HepG2 (cell line): ENCODE results near the gene ZER1. TPM values are rescaled to one million over a fixed set of nuclear protein-coding genes. Genes with fewer than 3 reads are reported as not detected.
A peak's percentile ranks its signal among the peaks of the same experiment; 100 is the strongest.

Experiments used
- DZIP1 ChIP-seq: sonication (generic); formaldehyde crosslinking; IDR thresholded peaks from 2 replicates; pipeline ENCODE4 v1.5.0; 2020; ENCODE audit warnings: mild to moderate bottlenecking, missing genetic modification reagents
- FOSL1 ChIP-seq: sonication (generic); formaldehyde crosslinking; IDR thresholded peaks from 2 replicates; pipeline ENCODE4 v1.9.0; 2021; ENCODE audit warnings: missing genetic modification reagents, borderline replicate concordance
- ISX ChIP-seq: sonication (generic); formaldehyde crosslinking; conservative IDR thresholded peaks from 2 replicates; pipeline ENCODE4 v1.5.0; 2020; ENCODE audit warnings: missing genetic modification reagents
- KMT2A ChIP-seq: sonication (generic); formaldehyde crosslinking; IDR thresholded peaks from 2 replicates; pipeline ENCODE4 v1.4.0; 2020; ENCODE audit warnings: missing genetic modification reagents
- NR2F6 ChIP-seq, 2 experiments: IDR thresholded peaks; 2 replicates each; pipeline ENCODE4 v1.6.1; 2016; ENCODE audit warnings: antibody characterized with exemption in 1 of 2, mild to moderate bottlenecking in 1 of 2
- SMAD1 ChIP-seq: sonication (generic); formaldehyde crosslinking; IDR thresholded peaks from 2 replicates; pipeline ENCODE4 v1.4.0; 2020; ENCODE audit warnings: missing genetic modification reagents, low read depth, mild to moderate bottlenecking, borderline replicate concordance
- SMC3 ChIP-seq: IDR thresholded peaks from 2 replicates; pipeline ENCODE4 v1.6.1; 2011; ENCODE audit warnings: low read length, improper control_type of control experiment
- SNAI1 ChIP-seq: sonication (generic); formaldehyde crosslinking; IDR thresholded peaks from 2 replicates; pipeline ENCODE4 v1.5.0; 2020; ENCODE audit warnings: mild to moderate bottlenecking, missing genetic modification reagents, borderline replicate concordance
- ZBTB21 ChIP-seq: sonication (generic); formaldehyde crosslinking; IDR thresholded peaks from 2 replicates; pipeline ENCODE4 v1.4.0; 2020; ENCODE audit warnings: missing genetic modification reagents
- ZNF12 ChIP-seq: sonication (generic); formaldehyde crosslinking; IDR thresholded peaks from 2 replicates; pipeline ENCODE4 v1.5.0; 2020; ENCODE audit warnings: missing genetic modification reagents
- ZNF317 ChIP-seq: sonication (generic); formaldehyde crosslinking; IDR thresholded peaks from 2 replicates; pipeline ENCODE4 v1.5.0; 2020; ENCODE audit warnings: mild to moderate bottlenecking, missing genetic modification reagents
- ZNF607 ChIP-seq: sonication (generic); formaldehyde crosslinking; IDR thresholded peaks from 2 replicates; pipeline ENCODE4 v1.5.1; 2020; ENCODE audit warnings: missing genetic modification reagents, mild to moderate bottlenecking, borderline replicate concordance
- ZNF776 ChIP-seq: sonication (generic); formaldehyde crosslinking; IDR thresholded peaks from 2 replicates; pipeline ENCODE4 v1.4.0; 2020; ENCODE audit warnings: mild to moderate bottlenecking, missing genetic modification reagents
- polyA plus RNA-seq, 8 experiments: library from polyadenylated mRNA; depleted of rRNA in 3 of 8; stranded (reverse) in 7 of 8; unstranded in 1 of 8; fragments of >200 nt; fragmentation: Illumina TruSeq in 4 of 8; extraction: Trizol in 4 of 8; gene quantifications; 2 replicates each; pipeline versions ENCODE4 v1.2.1 to v1.2.3, GENCODE V29; 2011 to 2016; ENCODE audit warnings: low read depth in 4 of 8, missing spikeins in 1 of 8, mixed read lengths in 1 of 8; ENCODE audit not compliant: insufficient read depth in 1 of 8
- total RNA-seq, 5 experiments: library from RNA; depleted of rRNA; stranded (reverse); fragments of >200 nt; fragmentation: Illumina TruSeq; extraction: Trizol; gene quantifications; 2 replicates each; pipeline ENCODE4 v1.2.3, GENCODE V29; 2016; ENCODE audit warnings: low read depth in 1 of 5

ZER1 gene
- total and polyA plus RNA-seq, 2 of the 13 experiments (the other 11 are each of a cell fraction or from before 2014, with no cell fraction given) = 7.7 to 40.0 TPM

GRCh38 chr9:128702445-128702948 lies 69.2 kb downstream of the ZER1 start, which contains the start of gene PKN3 (continued):
- TF ChIP-seq ZNF607 (CRISPR knock-in tag) (peak; percentile 78; the same call in 1 of the 2 replicates), SMC3 (no peak), ZNF317 (CRISPR knock-in tag) (no peak), SNAI1 (0 out of 2 replicates have a peak, but pooled peaks have one; percentile 43), ISX (no peak), KMT2A (CRISPR knock-in tag) (no peak), SMAD1 (CRISPR knock-in tag) (no peak; the same call in 1 of the 2 replicates), ZBTB21 (no peak), DZIP1 (CRISPR knock-in tag) (no peak), NR2F6 (IDR thresholded peaks at IDR 0.05) (no peak), NR2F6 (CRISPR knock-in tag; IDR thresholded peaks at IDR 0.05) (no peak), FOSL1 (CRISPR knock-in tag) (no peak), ZNF12 (CRISPR knock-in tag) (0 out of 2 replicates have a peak, but pooled peaks have one; percentile 9), ZNF776 (CRISPR knock-in tag) (0 out of 2 replicates have a peak, but pooled peaks have one; percentile 21)
